Fibroblast of lung (primary cell): ENCODE data around the gene FDX1.

Source experiments
- CTCF ChIP-seq, 2 donors: IDR thresholded peaks in 1 of 2; conservative IDR thresholded peaks in 1 of 2; 1 replicate in 1 of 2; 2 replicates in 1 of 2; pipeline ENCODE4 v1.5.1; 2011 to 2012; ENCODE audit warnings: low read length in 2 of 2, control low read depth in 1 of 2, inconsistent platforms in 1 of 2, low read depth in 1 of 2, mild to moderate bottlenecking in 1 of 2
- EZH2 ChIP-seq: IDR thresholded peaks from 2 replicates; pipeline ENCODE4 v1.5.1; 2012; ENCODE audit warnings: low read length, control low read depth, mild to moderate bottlenecking; ENCODE audit errors: missing control alignments

DNA sequence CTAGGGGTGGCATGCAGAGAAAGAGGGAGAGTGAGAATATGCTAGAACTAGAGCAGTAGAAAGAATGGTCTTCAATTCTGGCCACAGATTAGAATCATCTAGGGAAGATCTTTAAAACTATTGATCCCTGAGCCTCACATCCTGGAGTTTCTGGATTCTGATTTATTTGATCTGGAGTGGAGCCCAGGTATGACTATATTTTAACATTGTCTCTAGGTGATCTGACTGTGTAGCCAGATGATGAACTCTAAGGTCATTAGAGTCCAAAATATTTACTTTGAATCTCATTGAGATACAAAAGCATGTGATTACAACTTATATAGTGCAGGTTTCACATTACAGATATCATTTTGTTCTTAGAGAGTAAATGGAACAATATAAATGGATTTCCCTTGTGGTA lies 79.7 kb downstream of the FDX1 start:
- no peak for TF ChIP-seq CTCF (conservative IDR thresholded peaks at IDR 0.05 in 1 of 2, IDR thresholded peaks at IDR 0.05 in 1 of 2; ENCODE audit: low read depth in 1 of 2, low read length in 2 of 2)
- TF ChIP-seq EZH2: no peak
